GM19467 (cell line): Measurements from ENCODE around the gene HS6ST3.

Source experiments
- ATAC-seq: cut with Tn5 transposase; IDR thresholded peaks from one replicate; pipeline ENCODE4 v1.9.1; 2021; ENCODE audit warnings: mild to moderate bottlenecking, moderate library complexity; ENCODE audit not compliant: unreplicated experiment

HS6ST3 gene

DNA sequence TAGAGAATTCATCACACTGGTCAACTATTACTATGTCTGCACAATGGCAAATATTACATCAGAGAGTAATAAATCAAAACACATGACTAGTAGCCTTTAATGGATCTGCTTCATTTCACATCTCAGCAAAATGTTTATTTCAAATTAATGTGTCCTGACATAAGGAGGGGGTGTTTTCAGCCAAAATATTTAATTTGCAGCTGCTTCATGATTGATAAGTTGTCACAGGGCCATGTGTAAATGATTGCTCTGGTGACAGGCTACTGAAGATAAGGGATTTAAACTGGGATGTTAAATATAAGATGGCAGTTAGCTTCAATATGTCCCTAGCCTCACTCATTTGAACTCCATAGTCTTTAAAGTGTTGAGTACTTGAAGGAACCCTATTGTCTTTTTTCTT lies 601.1 kb downstream of the HS6ST3 start:
- ATAC-seq = no peak

DNA sequence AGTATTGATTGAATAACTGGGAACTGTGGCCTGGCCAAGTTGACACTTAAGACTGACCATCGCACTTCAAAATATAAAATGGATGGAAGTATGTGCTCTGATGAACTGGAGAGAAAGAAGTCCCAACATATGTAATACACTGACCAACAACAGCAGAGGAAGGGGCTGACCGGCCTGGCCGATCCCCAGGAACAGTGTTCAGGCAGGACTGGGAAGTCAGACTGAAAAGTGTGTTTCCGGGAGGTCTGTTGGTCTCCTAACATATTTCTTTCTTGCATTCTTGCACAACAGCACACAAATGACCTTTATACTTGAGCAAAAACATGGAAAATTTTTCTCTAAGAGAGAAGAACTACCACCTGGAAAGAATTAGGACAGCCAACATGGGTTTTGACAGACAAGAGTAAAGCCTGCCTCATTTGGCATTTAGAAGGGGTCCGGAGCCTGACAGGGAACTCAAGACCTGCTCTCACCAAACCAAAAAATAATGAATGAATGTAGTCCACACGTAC lies 606.5 kb downstream of the HS6ST3 start:
- no peak for ATAC-seq

- ATAC-seq = no peak
Observed at GRCh38 chr13:96700657-96701056, 610.8 kb downstream of the HS6ST3 start.

GRCh38 chr13:96707146-96707545 lies 617.2 kb downstream of the HS6ST3 start:
- ATAC-seq = no peak

DNA sequence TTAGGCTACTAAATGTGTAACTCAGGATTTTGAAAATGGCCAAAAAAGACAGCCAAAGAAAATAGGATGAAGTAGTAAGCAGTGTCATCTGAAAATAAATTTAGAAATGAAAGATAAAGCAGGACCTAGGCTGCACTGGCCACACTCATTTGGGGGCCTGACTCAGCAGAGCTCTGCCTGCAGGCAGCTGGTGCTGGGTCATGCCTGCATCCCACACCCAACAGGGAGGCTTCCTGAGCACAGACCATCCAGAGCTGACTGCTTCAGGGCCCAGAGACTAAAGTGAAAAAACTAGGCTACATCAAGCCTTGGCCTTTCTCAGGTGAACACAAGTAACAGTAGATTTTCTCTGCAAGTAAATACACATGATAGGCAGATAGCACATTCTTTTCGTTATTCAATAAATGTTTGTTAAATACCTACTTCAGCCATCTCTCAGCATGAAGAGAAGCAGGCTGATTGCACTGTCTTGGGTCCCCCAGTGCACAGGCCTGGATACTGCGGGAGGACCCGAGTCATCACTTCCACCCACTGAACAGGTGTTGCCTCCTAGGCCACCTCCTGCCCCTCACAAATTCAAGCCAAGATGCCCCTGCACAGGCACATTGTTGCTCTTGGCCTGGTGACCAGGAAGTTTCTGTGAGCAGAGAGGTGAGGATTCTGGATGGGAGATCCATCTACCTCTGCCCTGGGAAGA lies 620.4 kb downstream of the HS6ST3 start:
- no peak for ATAC-seq

DNA sequence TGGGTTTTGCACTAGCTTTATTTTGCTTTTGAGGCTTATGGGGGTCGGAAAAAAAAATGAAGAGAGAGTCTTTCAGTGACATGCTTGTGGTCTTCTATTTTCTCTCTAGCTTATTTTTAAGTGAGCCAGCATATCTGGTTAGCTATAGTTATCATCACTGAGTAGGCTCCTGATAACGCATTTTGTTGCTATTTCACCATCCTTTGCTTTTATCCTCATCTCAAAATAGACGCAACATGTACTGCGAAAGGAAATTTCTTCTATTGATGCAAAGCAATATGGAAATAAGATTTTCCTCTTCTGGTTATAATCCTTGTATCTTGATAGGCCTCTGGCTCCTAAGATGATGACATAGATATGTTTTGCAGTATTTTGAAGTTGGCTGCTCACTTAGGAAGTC lies 630.5 kb downstream of the HS6ST3 start:
- no peak for ATAC-seq

DNA sequence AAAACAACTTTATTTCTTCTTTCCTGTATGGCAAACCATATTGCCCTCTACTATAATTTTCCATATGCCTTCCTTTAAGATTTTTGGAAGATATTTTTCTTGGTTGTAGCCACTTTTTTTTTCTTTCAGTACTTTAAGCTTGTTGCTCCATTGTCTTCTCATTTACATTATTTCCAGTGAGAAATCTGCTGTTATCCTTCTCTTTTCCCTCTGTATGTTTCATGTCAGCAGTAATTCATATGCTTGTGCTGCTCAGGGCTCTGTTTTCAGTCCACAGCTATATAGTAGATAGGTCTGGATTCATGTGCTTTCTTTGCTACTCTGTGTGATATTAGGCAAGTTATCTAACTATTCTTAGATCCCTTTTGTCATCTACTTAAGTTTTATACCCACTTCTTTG lies 636.7 kb downstream of the HS6ST3 start:
- no peak for ATAC-seq

GRCh38 chr13:96728463-96728862 lies 638.6 kb downstream of the HS6ST3 start:
- ATAC-seq = no peak

- no peak for ATAC-seq
Observed at GRCh38 chr13:96730676-96731075, 640.8 kb downstream of the HS6ST3 start.

DNA sequence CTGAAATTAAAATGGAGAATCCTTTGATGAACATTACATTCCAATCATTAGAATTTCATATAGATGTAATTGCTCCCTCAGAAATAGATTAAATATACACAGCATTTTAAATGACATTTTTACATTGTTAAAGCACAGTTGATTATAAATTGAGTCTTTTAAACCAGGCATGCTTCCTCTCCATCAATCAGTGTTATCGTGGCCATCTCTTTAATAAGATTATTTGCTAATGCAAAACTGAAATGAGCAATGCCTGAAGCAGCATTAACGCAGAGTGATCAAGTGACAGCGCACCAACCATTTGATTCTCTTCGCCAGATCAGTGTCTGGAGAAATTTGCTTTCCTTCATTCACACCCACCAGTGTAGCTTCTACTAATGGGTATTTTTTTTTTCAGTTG lies 644.6 kb downstream of the HS6ST3 start:
- ATAC-seq = no peak

GRCh38 chr13:96741779-96742178 lies 651.9 kb downstream of the HS6ST3 start:
- ATAC-seq = no peak

GRCh38 chr13:96743296-96744089 lies 653.6 kb downstream of the HS6ST3 start:
- no peak for ATAC-seq

DNA sequence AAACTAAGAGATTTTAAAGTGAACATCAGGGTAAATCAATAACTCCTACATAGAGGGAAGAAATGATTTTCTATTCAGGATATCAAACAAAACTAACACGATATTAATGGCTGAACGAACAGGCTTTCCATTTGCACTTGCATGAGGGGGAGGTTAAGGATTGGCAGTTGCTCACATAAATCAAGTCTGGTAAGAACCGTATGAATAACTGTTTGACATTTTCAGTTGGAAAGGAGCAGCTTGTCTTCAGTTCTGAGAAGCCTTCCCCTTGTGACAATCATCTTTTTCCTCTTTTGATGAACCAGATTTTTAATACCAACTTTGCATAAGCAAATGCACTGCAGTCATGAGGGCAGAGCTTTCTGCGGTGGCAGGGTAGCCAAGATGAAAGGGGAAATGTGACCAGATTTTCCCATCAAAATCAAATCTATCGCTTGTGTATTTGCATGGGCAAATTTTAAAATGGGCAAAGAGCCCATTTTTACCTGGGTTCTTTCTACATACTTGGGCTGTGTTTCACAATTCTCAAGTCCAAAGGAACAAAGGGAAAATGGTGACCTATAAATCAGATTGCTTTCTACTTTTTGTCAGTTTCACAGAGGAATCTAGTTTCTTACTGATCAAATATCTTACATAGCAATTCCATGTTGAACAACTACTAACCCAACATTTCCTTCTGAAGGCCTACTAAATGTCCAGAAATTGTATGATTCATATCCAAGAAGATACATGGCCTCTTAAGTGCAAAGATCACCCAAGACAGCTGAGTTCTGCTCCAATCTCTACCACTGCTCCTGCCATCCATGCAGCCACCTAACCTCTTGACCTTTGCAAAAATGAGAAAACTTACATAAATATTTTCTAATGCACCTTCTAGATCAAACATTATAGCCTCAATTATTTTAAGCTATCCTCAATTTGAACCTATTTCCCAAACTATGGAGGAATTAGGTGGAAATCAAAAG lies 654.7 kb downstream of the HS6ST3 start:
- no peak for ATAC-seq

DNA sequence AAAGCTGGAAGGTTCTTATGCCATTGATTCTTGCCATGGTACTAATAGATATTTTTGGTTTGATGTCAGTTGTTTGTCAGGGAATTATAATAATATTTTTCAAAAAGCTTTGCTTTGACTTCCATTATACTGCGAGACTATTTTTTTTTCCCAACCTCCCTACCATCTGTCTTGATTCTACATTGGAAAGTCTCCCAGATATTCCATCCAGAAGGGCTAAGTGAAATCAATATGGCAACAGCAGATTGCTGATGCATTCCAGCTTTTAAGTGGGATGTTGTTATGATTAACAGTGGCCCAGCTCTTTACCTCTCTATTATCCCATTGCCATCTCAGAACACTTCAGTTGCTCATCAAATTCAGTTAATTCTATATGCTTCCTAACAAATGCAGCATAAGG lies 657.0 kb downstream of the HS6ST3 start:
- no peak for ATAC-seq

DNA sequence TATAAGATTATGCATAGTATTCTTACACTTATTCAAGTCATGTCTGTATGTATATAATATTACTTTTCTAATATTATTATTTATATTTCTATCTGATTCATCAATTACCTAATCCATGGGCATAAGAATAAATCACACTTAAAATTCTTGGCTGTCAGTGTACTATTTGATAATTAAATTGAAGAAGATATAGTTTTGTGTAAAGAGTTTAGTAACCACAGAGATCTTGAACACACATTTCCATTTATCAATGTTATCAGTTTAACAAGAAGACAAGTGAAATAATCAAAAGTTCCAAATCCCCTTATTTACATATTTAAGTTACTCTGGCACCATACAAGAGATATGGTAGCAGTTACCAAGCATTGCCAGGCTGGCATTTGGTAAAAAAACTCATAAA lies 659.9 kb downstream of the HS6ST3 start:
- no peak for ATAC-seq

DNA sequence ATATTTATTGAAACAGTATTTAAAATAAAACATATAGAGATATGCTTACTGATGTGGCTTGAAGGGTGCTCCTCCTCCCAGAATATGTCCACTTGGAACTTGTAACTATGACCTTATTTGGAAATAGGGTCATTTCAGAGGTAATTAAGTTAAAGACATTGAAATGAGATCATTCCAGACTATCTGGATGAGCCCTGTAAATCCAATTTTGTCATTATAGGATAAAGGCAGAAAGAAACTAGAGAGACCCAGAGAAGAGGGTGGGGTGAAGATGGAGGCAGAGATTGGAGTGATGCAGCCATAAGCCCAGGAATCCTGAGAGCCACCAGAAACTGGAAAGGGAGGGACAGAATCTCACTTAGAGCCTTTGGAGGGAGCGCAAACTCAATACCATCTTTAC lies 661.2 kb downstream of the HS6ST3 start:
- no peak for ATAC-seq

DNA sequence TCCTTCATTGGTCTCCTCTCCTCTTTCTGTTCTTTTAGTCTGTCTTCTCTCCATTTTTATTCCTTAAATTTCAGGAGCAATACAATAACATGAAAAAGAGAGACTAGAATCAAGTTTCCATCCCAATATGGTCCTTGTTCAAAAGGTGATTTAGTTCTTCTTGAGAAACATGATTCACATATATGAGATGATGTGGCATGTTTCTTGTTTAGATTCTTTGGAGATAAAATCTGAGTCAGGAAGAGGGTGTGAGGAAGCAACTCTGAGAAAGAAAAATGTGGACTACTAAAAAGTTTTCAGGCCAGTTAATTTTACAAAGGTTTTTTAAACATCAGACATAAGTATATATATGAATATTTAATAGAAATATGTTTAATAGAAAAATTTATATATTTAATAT lies 673.0 kb downstream of the HS6ST3 start:
- no peak for ATAC-seq

- no peak for ATAC-seq
Observed at GRCh38 chr13:96766306-96766705, 676.4 kb downstream of the HS6ST3 start.

- ATAC-seq = no peak
Observed at GRCh38 chr13:96768524-96768923, 678.6 kb downstream of the HS6ST3 start.

DNA sequence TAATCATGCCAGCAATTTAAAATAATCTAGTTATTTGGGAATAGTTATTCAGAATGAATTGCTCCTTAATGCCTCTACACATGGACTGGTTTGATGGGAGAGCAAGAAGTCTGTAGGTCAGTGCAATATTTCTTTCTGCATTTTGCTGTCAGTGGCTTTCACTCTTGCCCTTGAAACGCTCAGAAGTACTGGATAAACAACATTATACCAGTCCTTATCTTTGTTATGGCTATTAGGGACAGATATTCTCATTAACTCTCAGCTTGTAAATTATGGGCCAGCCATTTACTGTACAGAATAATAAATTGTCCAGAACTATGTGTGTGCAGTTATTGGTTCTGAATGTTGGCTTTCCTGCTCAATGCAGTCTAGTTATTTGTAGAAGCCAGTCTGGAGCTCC lies 680.0 kb downstream of the HS6ST3 start:
- no peak for ATAC-seq
